Nucleus accumbens (tissue), 56 donors: ENCODE measurements around the gene NBEAL1.
"Not testable (repeated sequence)": the region's sequence is repeated elsewhere in the genome, so short reads cannot be mapped to it uniquely, and the experiment has no call there.

Source experiments
- DNase-seq, 56 donors: peaks; one replicate each; lab custom pipeline; 2025; lab: John Stamatoyannopoulos, UW

The NBEAL1 gene

GRCh38 chr2:203014456-203015199 lies at the start of gene NBEAL1:
NBEAL1 (plus strand) TSS chr2:203014875; CDS start chr2:203016385, 1,510 bp downstream.
- DNase-seq, result peak; percentile 79 to 99 (median 97)

GRCh38 chr2:202965810-202966460 lies 48.7 kb upstream of the NBEAL1 start:
- peak in 2 of 56 donors; percentile 1 to 3 for DNase-seq

GRCh38 chr2:202969404-202969803 lies 45.3 kb upstream of the NBEAL1 start:
- not testable (repeated sequence) for DNase-seq

GRCh38 chr2:202976809-202977208 lies 37.9 kb upstream of the NBEAL1 start:
- DNase-seq, result no peak

- no peak for DNase-seq
Observed at GRCh38 chr2:202982779-202983491, 31.7 kb upstream of the NBEAL1 start.

- DNase-seq, result no peak
Observed at GRCh38 chr2:202989749-202990148, 24.9 kb upstream of the NBEAL1 start.

- DNase-seq, result no peak
Observed at GRCh38 chr2:202990501-202990900, 24.2 kb upstream of the NBEAL1 start.

- DNase-seq, result not testable (repeated sequence)
Observed at GRCh38 chr2:202997113-202997512, 17.6 kb upstream of the NBEAL1 start.

- DNase-seq, result no peak
Observed at GRCh38 chr2:203002054-203002821, 12.4 kb upstream of the NBEAL1 start.

GRCh38 chr2:203003716-203004115 lies 11.0 kb upstream of the NBEAL1 start:
- DNase-seq, result no peak

- DNase-seq, result no peak
Observed at GRCh38 chr2:203016716-203017115, 2.0 kb downstream of the NBEAL1 start.

GRCh38 chr2:203018181-203018580 lies 3.5 kb downstream of the NBEAL1 start:
- DNase-seq, result no peak

- DNase-seq, result no peak
Observed at GRCh38 chr2:203019142-203019541, 4.5 kb downstream of the NBEAL1 start.

GRCh38 chr2:203021991-203022390 lies 7.3 kb downstream of the NBEAL1 start:
- no peak for DNase-seq

- no peak for DNase-seq
Observed at GRCh38 chr2:203022751-203023150, 8.1 kb downstream of the NBEAL1 start.

- DNase-seq, result no peak
Observed at GRCh38 chr2:203025592-203025991, 10.9 kb downstream of the NBEAL1 start.

- DNase-seq, result no peak
Observed at GRCh38 chr2:203030545-203030944, 15.9 kb downstream of the NBEAL1 start.

- DNase-seq, result no peak
Observed at GRCh38 chr2:203030991-203031390, 16.3 kb downstream of the NBEAL1 start.

- DNase-seq, result no peak
Observed at GRCh38 chr2:203033395-203033794, 18.7 kb downstream of the NBEAL1 start.

GRCh38 chr2:203035879-203036470 lies 21.3 kb downstream of the NBEAL1 start:
- no peak for DNase-seq
